Keratinocyte (primary cell): ENCODE results near the gene ST8SIA2. TPM values are rescaled to one million over a fixed set of nuclear protein-coding genes. Genes with fewer than 3 reads are reported as not detected.

ENCODE experiments used
- DNase-seq: peaks from one replicate; pipeline ENCODE4 v3.0.0-alpha.2; 2011; ENCODE audit warnings: low read depth, missing footprints, low spot score
- FAIRE-seq: peaks from 2 replicates; lab custom pipeline; 2011; peaks lifted over from hg19 to GRCh38; lab: Jason Lieb, UNC
- H2AFZ ChIP-seq: 2 replicates; pipeline ENCODE4 v1.6.0; 2012; ENCODE audit warnings: low read length, control low read depth, inconsistent platforms; ENCODE audit not compliant: control insufficient read depth
- H3K27ac ChIP-seq: 2 replicates; pipeline ENCODE4 v1.5.1; 2011; ENCODE audit warnings: low read length; ENCODE audit not compliant: control insufficient read depth, insufficient read depth
- H3K27me3 ChIP-seq: 3 replicates; pipeline ENCODE4 v1.6.0; 2011; ENCODE audit warnings: low read length; ENCODE audit not compliant: control insufficient read depth, insufficient read depth; ENCODE audit errors: extremely low read depth
- H3K36me3 ChIP-seq, 2 experiments: 2 replicates in 1 of 2; 3 replicates in 1 of 2; pipeline ENCODE4 v1.5.1; 2011; ENCODE audit warnings: low read length in 2 of 2, mild to moderate bottlenecking in 1 of 2; ENCODE audit not compliant: control insufficient read depth in 2 of 2, insufficient read depth in 2 of 2; ENCODE audit errors: extremely low read depth in 1 of 2
- H3K4me1 ChIP-seq: 3 replicates; pipeline ENCODE4 v1.5.1; 2011; ENCODE audit warnings: low read length; ENCODE audit not compliant: control insufficient read depth, insufficient read depth; ENCODE audit errors: extremely low read depth
- H3K4me2 ChIP-seq: 3 replicates; pipeline ENCODE4 v1.6.0; 2011; ENCODE audit warnings: low read depth, low read length; ENCODE audit not compliant: control insufficient read depth, insufficient read depth; ENCODE audit errors: extremely low read depth
- H3K4me3 ChIP-seq, 3 experiments: fragments of 200-600 bp in 1 of 3; sonication (generic) in 1 of 3; 2 replicates in 2 of 3; 3 replicates in 1 of 3; pipeline ENCODE4 v1.5.1; 2011 to 2016; ENCODE audit warnings: low read length in 3 of 3, mild to moderate bottlenecking in 3 of 3, control low read depth in 2 of 3, inconsistent platforms in 1 of 3, low read depth in 1 of 3, mixed read lengths in 1 of 3, mixed run types in 1 of 3, moderate library complexity in 1 of 3; ENCODE audit not compliant: control insufficient read depth in 2 of 3, insufficient read depth in 2 of 3; ENCODE audit errors: extremely low read depth in 1 of 3
- H3K79me2 ChIP-seq: 2 replicates; pipeline ENCODE4 v1.6.0; 2012; ENCODE audit warnings: low read length; ENCODE audit not compliant: control insufficient read depth, insufficient read depth
- H3K9ac ChIP-seq: 3 replicates; pipeline ENCODE4 v1.6.0; 2011; ENCODE audit warnings: low read length; ENCODE audit not compliant: control insufficient read depth, insufficient read depth; ENCODE audit errors: extremely low read depth
- H3K9me1 ChIP-seq: 3 replicates; pipeline ENCODE4 v1.6.0; 2011; ENCODE audit warnings: low read length; ENCODE audit not compliant: control insufficient read depth, insufficient read depth; ENCODE audit errors: extremely low read depth
- H3K9me3 ChIP-seq: 2 replicates; pipeline ENCODE4 v1.5.1; 2012; ENCODE audit warnings: low read depth, low read length; ENCODE audit not compliant: control insufficient read depth
- H4K20me1 ChIP-seq: 3 replicates; pipeline ENCODE4 v1.6.0; 2011; ENCODE audit warnings: low read length; ENCODE audit not compliant: control insufficient read depth, insufficient read depth; ENCODE audit errors: extremely low read depth
- CTCF ChIP-seq, 3 experiments: IDR thresholded peaks in 1 of 3; conservative IDR thresholded peaks in 1 of 3; optimal IDR thresholded peaks in 1 of 3; 2 replicates in 2 of 3; 3 replicates in 1 of 3; pipeline versions ENCODE3 to v1.5.1; 2011; ENCODE audit warnings: low read length in 3 of 3, mild to moderate bottlenecking in 3 of 3, moderate library complexity in 2 of 3, control low read depth in 1 of 3, inconsistent platforms in 1 of 3; ENCODE audit not compliant: insufficient read depth in 2 of 3; ENCODE audit errors: extremely low read depth in 1 of 3
- EZH2 ChIP-seq: IDR thresholded peaks from one replicate; pipeline ENCODE4 v1.6.1; 2012; ENCODE audit warnings: inconsistent platforms, mild to moderate bottlenecking, low read length, moderate library complexity
- dilution Hi-C: fragments of 300-500 bp; cut with MboI; formaldehyde crosslinking; loops from one replicate; pipeline ENCODE4 v1.7.0; 2020; ENCODE audit warnings: low sequenced_read_pairs; ENCODE audit not compliant: extremely low pct_ligation_motif_present
- polyA plus RNA-seq, 5 experiments: library from polyadenylated mRNA; depleted of rRNA in 3 of 5; stranded (reverse) in 3 of 5; stranded (forward) in 1 of 5; unstranded in 1 of 5; fragments of >200 nt; gene quantifications; 1 replicate in 1 of 5; 2 replicates in 3 of 5; 3 replicates in 1 of 5; pipeline versions ENCODE4 v1.2.1 to v1.2.3, GENCODE V29; 2011 to 2012; ENCODE audit warnings: missing spikeins in 2 of 5, low read depth in 1 of 5, low replicate concordance in 1 of 5

ST8SIA2 gene
- polyA plus RNA-seq, 1 donor (not counting 4 experiments of a cell fraction or from before 2014, with no cell fraction given), result 0.22 TPM

DNA sequence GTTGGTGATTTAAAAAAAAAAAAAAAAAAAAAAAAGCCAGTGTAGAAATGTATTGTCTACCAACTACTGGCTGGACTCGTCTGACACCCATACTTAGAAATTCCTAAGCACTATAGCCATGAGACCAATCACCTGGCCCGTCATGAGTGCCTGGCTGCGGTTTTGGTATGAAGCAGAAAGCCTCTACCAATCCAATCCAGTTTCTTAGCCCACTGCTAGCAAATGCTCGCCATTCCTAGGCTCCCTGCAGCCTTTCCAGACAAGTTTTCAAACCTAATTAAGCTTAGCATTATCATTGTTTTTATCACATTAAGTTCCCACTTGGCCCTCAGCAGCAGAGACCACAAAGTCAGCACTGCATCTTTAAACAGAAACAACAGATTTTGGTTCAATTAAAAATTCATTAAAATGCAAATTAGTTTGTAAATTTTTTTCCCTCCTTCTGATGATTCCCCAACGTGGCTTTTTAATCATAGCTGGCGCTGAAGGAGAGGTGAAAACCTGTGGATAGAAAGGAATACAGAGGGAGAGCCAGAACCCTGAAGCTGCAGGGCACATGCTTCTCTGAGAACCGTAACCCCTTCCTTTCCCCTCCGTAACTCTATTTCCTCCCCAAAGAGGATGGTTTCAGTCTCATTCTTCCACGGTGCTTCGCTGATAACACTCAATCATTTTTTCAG lies 32.2 kb upstream of the ST8SIA2 start:
- H3K36me3 ChIP-seq, result no peaks in the 10 kb centered on the region
- no peak overlapping the region for H3K4me3 ChIP-seq
- H4K20me1 ChIP-seq, result no peaks in the 10 kb centered on the region
- no peaks in the 10 kb centered on the region for H3K27me3 ChIP-seq
- H3K27ac ChIP-seq, result no peak overlapping the region
- H3K79me2 ChIP-seq, result no peaks in the 10 kb centered on the region
- H3K9me1 ChIP-seq, result no peaks in the 10 kb centered on the region
- no peak for DNase-seq
- dilution Hi-C loops, result no loop called here
- peaks cover 20% of the 10 kb centered on the region for H3K4me1 ChIP-seq
- FAIRE-seq, result no peak
- H3K4me2 ChIP-seq, result no peak overlapping the region
- no peaks in the 10 kb centered on the region for H3K9me3 ChIP-seq
- TF ChIP-seq EZH2 (no peak), CTCF (optimal IDR thresholded peaks at IDR 0.05 in 1 of 3, IDR thresholded peaks at IDR 0.05 in 1 of 3, conservative IDR thresholded peaks at IDR 0.05 in 1 of 3; ENCODE audit: extremely low read depth in 1 of 3, insufficient read depth in 2 of 3, low read length in 3 of 3) (no peak)
- no peak overlapping the region for H2AFZ ChIP-seq
- no peak overlapping the region for H3K9ac ChIP-seq

- Histone ChIP-seq H3K9me3 (no peaks in the 10 kb centered on the region), H3K79me2 (no peaks in the 10 kb centered on the region), H3K4me1 (peaks cover 20% of the 10 kb centered on the region), H4K20me1 (no peaks in the 10 kb centered on the region), H3K9me1 (no peaks in the 10 kb centered on the region), H3K36me3 (no peaks in the 10 kb centered on the region), H3K4me3 (no peak overlapping the region), H3K27me3 (no peaks in the 10 kb centered on the region), H2AFZ (no peak overlapping the region), H3K4me2 (no peak overlapping the region), H3K9ac (no peak overlapping the region), H3K27ac (no peak overlapping the region)
- dilution Hi-C loops, result no loop called here
- TF ChIP-seq EZH2 (no peak), CTCF (optimal IDR thresholded peaks at IDR 0.05 in 1 of 3, IDR thresholded peaks at IDR 0.05 in 1 of 3, conservative IDR thresholded peaks at IDR 0.05 in 1 of 3; ENCODE audit: extremely low read depth in 1 of 3, insufficient read depth in 2 of 3, low read length in 3 of 3) (no peak)
- DNase-seq (no peak), FAIRE-seq (no peak)
Observed at GRCh38 chr15:92362001-92362350, 31.7 kb upstream of the ST8SIA2 start.
